ENCODE data around the gene ZNF74.

- TF ChIP-seq BACH2 (CRISPR knock-in tag; IDR thresholded peaks at IDR 0.05; ENCODE audit: borderline replicate concordance) (no peak), CREB5 (CRISPR knock-in tag; IDR thresholded peaks at IDR 0.05; ENCODE audit: low read depth) (no peak), ARNTL (CRISPR knock-in tag; IDR thresholded peaks at IDR 0.05; ENCODE audit: borderline replicate concordance, low read depth) (no peak), SNAI2 (CRISPR knock-in tag; IDR thresholded peaks at IDR 0.05) (no peak), RARB (CRISPR knock-in tag; IDR thresholded peaks at IDR 0.05) (no peak), ZFP30 (CRISPR knock-in tag; IDR thresholded peaks at IDR 0.05) (no peak), PPARA (CRISPR knock-in tag; IDR thresholded peaks at IDR 0.05; ENCODE audit: borderline replicate concordance) (no peak), ZC3H10 (CRISPR knock-in tag; IDR thresholded peaks at IDR 0.05) (no peak), OSR1 (CRISPR knock-in tag; IDR thresholded peaks at IDR 0.05) (no peak), ZNF565 (CRISPR knock-in tag; conservative IDR thresholded peaks at IDR 0.05; ENCODE audit: low read depth) (no peak), ZFP3 (CRISPR knock-in tag; IDR thresholded peaks at IDR 0.05) (no peak), PATZ1 (CRISPR knock-in tag; IDR thresholded peaks at IDR 0.05; ENCODE audit: borderline replicate concordance) (no peak), ESRRG (CRISPR knock-in tag; IDR thresholded peaks at IDR 0.05) (no peak)
These were observed 10.9 kb downstream of the ZNF74 start for GRCh38 chr22:20404881-20405280.
